Coronary artery (tissue), 2 donors: ENCODE data around the gene ALDH3B2.
"Not testable (repeated sequence)": the region's sequence is repeated elsewhere in the genome, so short reads cannot be mapped to it uniquely, and the experiment has no call there.

Experiments used
- DNase-seq: peaks from one replicate; pipeline ENCODE4 v3.0.0-alpha.2; 2017; ENCODE audit warnings: low spot score
- H3K27ac ChIP-seq, 2 donors: fragments of 200-600 bp; sonication (generic); one replicate each; pipeline ENCODE4 v1.5.1; 2016 to 2019
- H3K4me3 ChIP-seq: fragments of 200-600 bp; sonication (generic); 2 replicates; pipeline ENCODE4 v1.5.1; 2016; ENCODE audit warnings: mild to moderate bottlenecking, moderate library complexity
- CTCF ChIP-seq: fragments of 200-600 bp; sonication (generic); IDR thresholded peaks from one replicate; pipeline ENCODE4 v1.5.1; 2019; ENCODE audit warnings: antibody characterized with exemption

ALDH3B2 gene

GRCh38 chr11:67674442-67674871 is at the start of gene ALDH3B2:
Gene ALDH3B2, minus strand, starts transcription at chr11:67674623. Its CDS starts 7,688 bp downstream, at chr11:67666935.
- Histone ChIP-seq H3K4me3 (no peak within 1 kb of the TSS), H3K27ac (no peak within 1 kb of the TSS)
- DNase-seq = no peak
- no peak for TF ChIP-seq CTCF

GRCh38 chr11:67723036-67723435 is 48.6 kb upstream of the ALDH3B2 start:
- DNase-seq, H3K4me3 ChIP-seq, H3K27ac ChIP-seq: not testable (repeated sequence)

- H3K27ac ChIP-seq, H3K4me3 ChIP-seq, DNase-seq: not testable (repeated sequence)
Observed at GRCh38 chr11:67716226-67716625, 41.8 kb upstream of the ALDH3B2 start.

- H3K4me3 ChIP-seq, DNase-seq, H3K27ac ChIP-seq: not testable (repeated sequence)
Observed at GRCh38 chr11:67715801-67716200, 41.4 kb upstream of the ALDH3B2 start.

- not testable (repeated sequence) for H3K4me3 ChIP-seq, H3K27ac ChIP-seq, DNase-seq
Observed at GRCh38 chr11:67713892-67714509, 39.6 kb upstream of the ALDH3B2 start.

- DNase-seq, H3K27ac ChIP-seq, H3K4me3 ChIP-seq: not testable (repeated sequence)
Observed at GRCh38 chr11:67711676-67712075, 37.3 kb upstream of the ALDH3B2 start.

GRCh38 chr11:67711212-67711611 is 36.8 kb upstream of the ALDH3B2 start:
- DNase-seq, H3K4me3 ChIP-seq, H3K27ac ChIP-seq: not testable (repeated sequence)

- not testable (repeated sequence) for DNase-seq, H3K27ac ChIP-seq
Observed at GRCh38 chr11:67709806-67710205, 35.4 kb upstream of the ALDH3B2 start.

GRCh38 chr11:67705264-67705663 is 30.8 kb upstream of the ALDH3B2 start:
- TF ChIP-seq CTCF = no peak

More at GRCh38 chr11:67709806-67710205, 35.4 kb upstream of the ALDH3B2 start:
- not testable (repeated sequence) for H3K4me3 ChIP-seq

GRCh38 chr11:67704524-67704923 is 30.1 kb upstream of the ALDH3B2 start:
- H3K27ac ChIP-seq = no peak overlapping the region
- no peak for DNase-seq
- TF ChIP-seq CTCF = no peak
- no peak overlapping the region for H3K4me3 ChIP-seq

More at GRCh38 chr11:67705264-67705663, 30.8 kb upstream of the ALDH3B2 start:
- Histone ChIP-seq H3K27ac (no peak overlapping the region), H3K4me3 (no peak overlapping the region)
- no peak for DNase-seq

- not testable (repeated sequence) for H3K4me3 ChIP-seq, DNase-seq, H3K27ac ChIP-seq
Observed at GRCh38 chr11:67703709-67704108, 29.3 kb upstream of the ALDH3B2 start.
